ENCODE measurements around the gene PAQR7. TPM values are rescaled to one million over a fixed set of nuclear protein-coding genes. Genes with fewer than 3 reads are reported as not detected.
A peak's percentile ranks its signal among the peaks of the same experiment; 100 is the strongest.

The PAQR7 gene
- total RNA-seq, 2 experiments from 2014 or later = 4.1 to 4.2 TPM

- intact Hi-C loops (cut with micrococcal nuclease) = no loop called here
- ChIA-PET POLR2A (no interaction called here), CTCF (no interaction called here)
- no peaks in the 10 kb centered on the region for H3K27me3 Mint-ChIP-seq
- DNase-seq = no peak
- no peak overlapping the region for H3K4me3 Mint-ChIP-seq
- H3K4me1 Mint-ChIP-seq (ENCODE audit: low read depth) = peaks cover 6% of the 10 kb centered on the region
- no peak overlapping the region for H3K27ac Mint-ChIP-seq
- H3K36me3 Mint-ChIP-seq = no peaks in the 10 kb centered on the region
- no peaks in the 10 kb centered on the region for H3K9me3 Mint-ChIP-seq
Measured at GRCh38 chr1:25871086-25871703, 4.3 kb downstream of the PAQR7 start.

- POLR2A ChIA-PET = no interaction called here
- intact Hi-C loops (cut with micrococcal nuclease) = no loop called here
Measured at GRCh38 chr1:25870614-25871013, 4.9 kb downstream of the PAQR7 start.

GRCh38 chr1:25869909-25870606 is 5.5 kb downstream of the PAQR7 start:
- Mint-ChIP-seq H3K9me3 (no peaks in the 10 kb centered on the region), H3K4me3 (no peak overlapping the region), H3K36me3 (no peaks in the 10 kb centered on the region), H3K27me3 (no peaks in the 10 kb centered on the region), H3K4me1 (ENCODE audit: low read depth) (peaks cover 4% of the 10 kb centered on the region), H3K27ac (no peak overlapping the region)
- intact Hi-C loops (cut with micrococcal nuclease) = no loop called here
- DNase-seq = no peak
- POLR2A ChIA-PET = no interaction called here
- CTCF ChIA-PET = no interaction called here

More at GRCh38 chr1:25870614-25871013, 4.9 kb downstream of the PAQR7 start:
- H3K27ac Mint-ChIP-seq = no peak overlapping the region
- H3K36me3 Mint-ChIP-seq = no peaks in the 10 kb centered on the region
- CTCF ChIA-PET = no interaction called here
- no peak for DNase-seq
- H3K4me1 Mint-ChIP-seq (ENCODE audit: low read depth) = peaks cover 5% of the 10 kb centered on the region
- H3K4me3 Mint-ChIP-seq = no peak overlapping the region
- no peaks in the 10 kb centered on the region for H3K9me3 Mint-ChIP-seq
- no peaks in the 10 kb centered on the region for H3K27me3 Mint-ChIP-seq

GRCh38 chr1:25867210-25867991 is 8.1 kb downstream of the PAQR7 start:
- no peak for DNase-seq
- POLR2A ChIA-PET = no interaction called here
- Mint-ChIP-seq H3K27me3 (no peaks in the 10 kb centered on the region), H3K4me3 (no peak overlapping the region), H3K36me3 (no peaks in the 10 kb centered on the region), H3K4me1 (ENCODE audit: low read depth) (no peaks in the 10 kb centered on the region), H3K9me3 (no peaks in the 10 kb centered on the region), H3K27ac (no peak overlapping the region)
- intact Hi-C loops (cut with micrococcal nuclease) = no loop called here
- CTCF ChIA-PET = interaction anchor here (2.3 kb wide), 1 partner anchor 28 kb away, joined by 5 read pairs; no protein-coding TSS in a partner anchor

- H3K4me3 Mint-ChIP-seq = no peak overlapping the region
- DNase-seq = no peak
- POLR2A ChIA-PET = no interaction called here
- H3K27ac Mint-ChIP-seq = no peak overlapping the region
- no peaks in the 10 kb centered on the region for H3K4me1 Mint-ChIP-seq (ENCODE audit: low read depth)
- H3K27me3 Mint-ChIP-seq = no peaks in the 10 kb centered on the region
- CTCF ChIA-PET = interaction anchor here (2.3 kb wide), 1 partner anchor 29 kb away, joined by 5 read pairs; no protein-coding TSS in a partner anchor
- intact Hi-C loops (cut with micrococcal nuclease) = no loop called here
- no peaks in the 10 kb centered on the region for H3K9me3 Mint-ChIP-seq
- no peaks in the 10 kb centered on the region for H3K36me3 Mint-ChIP-seq
Measured at GRCh38 chr1:25866288-25866687, 9.2 kb downstream of the PAQR7 start.

- DNase-seq = no peak
- CTCF ChIA-PET = interaction anchor here (1.1 kb wide), 1 partner anchor 31 kb away, joined by 3 read pairs; no protein-coding TSS in a partner anchor
- no peak overlapping the region for H3K27ac Mint-ChIP-seq
- no peaks in the 10 kb centered on the region for H3K9me3 Mint-ChIP-seq
- H3K36me3 Mint-ChIP-seq = no peaks in the 10 kb centered on the region
- intact Hi-C loops (cut with micrococcal nuclease) = no loop called here
- H3K4me3 Mint-ChIP-seq = no peak overlapping the region
- peaks cover 5% of the 10 kb centered on the region for H3K4me1 Mint-ChIP-seq (ENCODE audit: low read depth)
- POLR2A ChIA-PET = no interaction called here
- H3K27me3 Mint-ChIP-seq = no peaks in the 10 kb centered on the region
Measured at GRCh38 chr1:25864434-25864833, 11.1 kb downstream of the PAQR7 start.

GRCh38 chr1:25863486-25864262 is 11.8 kb downstream of the PAQR7 start:
- Mint-ChIP-seq H3K4me3 (no peak overlapping the region), H3K36me3 (no peaks in the 10 kb centered on the region), H3K27ac (no peak overlapping the region), H3K27me3 (no peaks in the 10 kb centered on the region), H3K9me3 (no peaks in the 10 kb centered on the region), H3K4me1 (ENCODE audit: low read depth) (peaks cover 10% of the 10 kb centered on the region)
- ChIA-PET CTCF (interaction anchor here (1.1 kb wide), 1 partner anchor 32 kb away, joined by 3 read pairs; no protein-coding TSS in a partner anchor), POLR2A (no interaction called here)
- intact Hi-C loops (cut with micrococcal nuclease) = no loop called here
- DNase-seq = no peak

GRCh38 chr1:25862785-25863485 is 12.6 kb downstream of the PAQR7 start:
- DNase-seq = no peak
- ChIA-PET POLR2A (no interaction called here), CTCF (no interaction called here)
- peaks cover 15% of the 10 kb centered on the region for H3K4me1 Mint-ChIP-seq (ENCODE audit: low read depth)
- no peaks in the 10 kb centered on the region for H3K9me3 Mint-ChIP-seq
- intact Hi-C loops (cut with micrococcal nuclease) = no loop called here
- H3K36me3 Mint-ChIP-seq = no peaks in the 10 kb centered on the region
- H3K4me3 Mint-ChIP-seq = no peak overlapping the region
- no peaks in the 10 kb centered on the region for H3K27me3 Mint-ChIP-seq
- no peak overlapping the region for H3K27ac Mint-ChIP-seq

GRCh38 chr1:25861316-25862286 is 13.9 kb downstream of the PAQR7 start:
- ChIA-PET POLR2A (interaction anchor here (1.3 kb wide), 1 partner anchor 14 kb away, joined by 3 read pairs; the partner anchor contains the start of gene PAQR7), CTCF (no interaction called here)
- H3K4me1 Mint-ChIP-seq (ENCODE audit: low read depth) = peaks cover 15% of the 10 kb centered on the region
- no peaks in the 10 kb centered on the region for H3K9me3 Mint-ChIP-seq
- no peak overlapping the region for H3K27ac Mint-ChIP-seq
- intact Hi-C loops (cut with micrococcal nuclease) = no loop called here
- H3K36me3 Mint-ChIP-seq = no peaks in the 10 kb centered on the region
- DNase-seq = no peak
- H3K4me3 Mint-ChIP-seq = no peak overlapping the region
- no peaks in the 10 kb centered on the region for H3K27me3 Mint-ChIP-seq

- H3K9me3 Mint-ChIP-seq = no peaks in the 10 kb centered on the region
- peak; percentile 93 for DNase-seq
- H3K27ac Mint-ChIP-seq = peak within 1 kb of the TSS; percentile 86
- intact Hi-C loops (cut with micrococcal nuclease) = loop anchor here (1.0 to 2.0 kb wide), 2 partner anchors 38 to 46 kb away; no protein-coding TSS in a partner anchor
- ChIA-PET POLR2A (interaction anchor here (1.0 kb wide), 2 partner anchors 17 to 39 kb away, joined by 3 to 4 read pairs; partner anchors contain the start of gene PAQR7), CTCF (interaction anchor here (1.3 kb wide), 1 partner anchor 16 kb away, joined by 3 read pairs; no protein-coding TSS in a partner anchor)
- no peaks in the 10 kb centered on the region for H3K27me3 Mint-ChIP-seq
- H3K4me3 Mint-ChIP-seq = peak within 1 kb of the TSS; percentile 86
- H3K36me3 Mint-ChIP-seq = no peaks in the 10 kb centered on the region
- H3K4me1 Mint-ChIP-seq (ENCODE audit: low read depth) = peaks cover 15% of the 10 kb centered on the region
Measured at GRCh38 chr1:25858906-25859789, 16.4 kb downstream of the PAQR7 start, which contains the start of gene AUNIP. TSS of gene AUNIP (minus strand) at chr1:25859457. CDS start at chr1:25859357, 100 bp downstream.

Measured in activated CD4-positive, alpha-beta memory T cell treated with anti-CD3 and anti-CD28 coated beads for 36 hours (primary cell).